T-cell (primary cell): Measurements from ENCODE around the gene PXMP4. TPM values are rescaled to one million over a fixed set of nuclear protein-coding genes. Genes with fewer than 3 reads are reported as not detected.
A peak's percentile ranks its signal among the peaks of the same experiment; 100 is the strongest.

ENCODE experiments used
- ATAC-seq, 4 experiments: fragments of 200-7000 bp in 3 of 4; fragments of 150-1000 bp in 1 of 4; cut with Tn5 transposase; replicated peaks in 1 of 4; 1 replicate in 3 of 4; 2 replicates in 1 of 4; pipeline ENCODE4 v1.10.0; 2021; ENCODE audit warnings: moderate library complexity in 3 of 4, mild to moderate bottlenecking in 2 of 4, moderate number of reproducible peaks in 1 of 4
- CTCF ChIA-PET, 2 donors: fragments of 300-600 bp; sonication (Branson Sonifier 250); formaldehyde crosslinking; loops; one replicate each; lab custom pipeline; 2022; ENCODE audit warnings: antibody characterized with exemption in 2 of 2; lab: Charles Lee
- POLR2A ChIA-PET, 2 donors: fragments of 300-600 bp; sonication (Branson Sonifier 250); formaldehyde crosslinking; loops; one replicate each; lab custom pipeline; 2022; ENCODE audit warnings: antibody characterized with exemption in 2 of 2; lab: Charles Lee
- DNase-seq, 35 experiments: peaks; one replicate each; pipeline versions ENCODE4 v3.0.0 to v3.0.0-alpha.2; 2013 to 2023
- H3K27ac ChIP-seq: one replicate; pipeline ENCODE4 v1.5.1; 2013; ENCODE audit warnings: low read length
- H3K27me3 ChIP-seq, 2 experiments: replicated peaks in 1 of 2; 1 replicate in 1 of 2; 2 replicates in 1 of 2; pipeline versions ENCODE4 v1.6.1 to v1.7.0; 2013; ENCODE audit warnings: low read length in 1 of 2, mixed read lengths in 1 of 2; ENCODE audit not compliant: control insufficient read depth in 2 of 2, insufficient read depth in 2 of 2; ENCODE audit errors: extremely low read depth in 1 of 2
- H3K36me3 ChIP-seq, 2 donors: 1 replicate in 1 of 2; 2 replicates in 1 of 2; pipeline versions ENCODE4 v1.6.1 to v1.7.0; 2013; ENCODE audit warnings: low read length in 1 of 2; ENCODE audit not compliant: control insufficient read depth in 2 of 2, insufficient read depth in 1 of 2; ENCODE audit errors: extremely low read depth in 1 of 2
- H3K4me1 ChIP-seq, 2 experiments: 1 replicate in 1 of 2; 2 replicates in 1 of 2; pipeline versions ENCODE4 v1.6.1 to v1.7.0; 2013; ENCODE audit warnings: low read length in 2 of 2, mixed read lengths in 1 of 2; ENCODE audit not compliant: insufficient read depth in 2 of 2, control insufficient read depth in 1 of 2; ENCODE audit errors: extremely low read depth in 1 of 2
- H3K4me3 ChIP-seq, 2 donors: 1 replicate in 1 of 2; 2 replicates in 1 of 2; pipeline versions ENCODE4 v1.5.1 to v1.7.0; 2013; ENCODE audit warnings: mild to moderate bottlenecking in 2 of 2, low read length in 1 of 2, moderate library complexity in 1 of 2; ENCODE audit not compliant: control insufficient read depth in 1 of 2; ENCODE audit errors: extremely low read depth in 1 of 2
- H3K9me3 ChIP-seq: 2 replicates; pipeline ENCODE4 v1.7.0; 2013
- H3K27ac Mint-ChIP-seq, 2 donors: one replicate each; pipeline ENCODE4 v1.8.0; 2020 to 2021; ENCODE audit warnings: mild to moderate bottlenecking in 2 of 2, mixed read lengths in 2 of 2
- H3K27me3 Mint-ChIP-seq, 2 donors: one replicate each; pipeline ENCODE4 v1.8.0; 2021 to 2022; ENCODE audit warnings: mixed read lengths in 2 of 2
- H3K36me3 Mint-ChIP-seq: one replicate; pipeline ENCODE4 v1.8.0; 2021; ENCODE audit warnings: mixed read lengths
- H3K4me1 Mint-ChIP-seq, 3 donors: one replicate each; pipeline ENCODE4 v1.8.0; 2020 to 2022; ENCODE audit warnings: mixed read lengths in 3 of 3, mild to moderate bottlenecking in 1 of 3
- H3K4me3 Mint-ChIP-seq, 3 donors: one replicate each; pipeline ENCODE4 v1.8.0; 2020 to 2022; ENCODE audit warnings: mild to moderate bottlenecking in 3 of 3, mixed read lengths in 3 of 3, moderate library complexity in 3 of 3
- H3K9me3 Mint-ChIP-seq, 3 donors: one replicate each; pipeline ENCODE4 v1.8.0; 2020 to 2022; ENCODE audit warnings: mixed read lengths in 3 of 3
- WGBS: methylation state at CpG from one replicate; pipeline ENCODE4 v1.1.5; 2013; ENCODE audit warnings: missing lambda C conversion rate; ENCODE audit not compliant: insufficient coverage; 5-methylcytosine and 5-hydroxymethylcytosine counted together
- total RNA-seq, 35 experiments: library from RNA in 6 of 35; stranded (reverse) in 6 of 35; fragments of 120-200 nt in 1 of 35; gene quantifications; one replicate each; pipeline versions ENCODE4 v1.2.1 to v1.2.4 and lab custom pipeline; 2013 to 2026

The PXMP4 gene
- total RNA-seq, 5 donors from 2014 or later (not counting 1 experiment from before 2014, with no cell fraction given) = 6.1 to 15.4 (median 13.9) TPM

GRCh38 chr20:33673410-33674293 lies 46.5 kb downstream of the PXMP4 start:
- ATAC-seq = peak in 2 of 4 experiments; percentile 29 to 35
- no peaks in the 10 kb centered on the region for H3K27me3 Mint-ChIP-seq
- H3K36me3 Mint-ChIP-seq = no peaks in the 10 kb centered on the region
- ChIA-PET CTCF (interaction anchor here in 1 of 2 donors (0.5 kb wide), 1 partner anchor 173 kb away, joined by 4 read pairs; no protein-coding TSS in a partner anchor), POLR2A (no interaction called here)
- Histone ChIP-seq H3K27ac (no peak overlapping the region), H3K9me3 (no peaks in the 10 kb centered on the region), H3K4me1 (peaks cover 10 to 42% of the 10 kb centered on the region in 2 experiments), H3K36me3 (no peaks in the 10 kb centered on the region), H3K4me3 (peak overlapping the region; percentile 20 to 58), H3K27me3 (peaks cover 0 to 3% of the 10 kb centered on the region in 2 experiments)
- H3K4me1 Mint-ChIP-seq = peaks cover 28 to 40% (median 32%) of the 10 kb centered on the region in 3 donors
- H3K9me3 Mint-ChIP-seq = no peaks in the 10 kb centered on the region
- peak overlapping the region in 1 of 2 donors; percentile 80 for H3K27ac Mint-ChIP-seq
- 19% methylated on average over 24 of the region's 29 CpGs for WGBS
- DNase-seq = no peak
- peak overlapping the region; percentile 80 to 88 (median 84) for H3K4me3 Mint-ChIP-seq

DNA sequence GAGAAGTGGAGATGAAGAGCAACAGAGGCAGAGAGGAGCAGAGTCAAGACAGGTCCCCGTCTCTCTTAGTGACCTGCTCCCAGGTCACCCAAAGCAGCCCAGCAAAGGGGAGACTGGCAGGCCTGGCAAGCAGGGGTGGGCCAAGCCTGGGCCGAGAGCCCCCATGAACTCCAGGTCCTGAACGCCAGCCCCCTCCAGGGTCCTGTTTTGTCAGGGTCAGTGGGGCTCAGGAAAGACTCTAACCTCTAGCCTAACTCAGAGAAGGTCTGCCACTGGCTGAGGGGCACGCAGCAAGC lies 47.0 kb downstream of the PXMP4 start:
- POLR2A ChIA-PET = no interaction called here

DNA sequence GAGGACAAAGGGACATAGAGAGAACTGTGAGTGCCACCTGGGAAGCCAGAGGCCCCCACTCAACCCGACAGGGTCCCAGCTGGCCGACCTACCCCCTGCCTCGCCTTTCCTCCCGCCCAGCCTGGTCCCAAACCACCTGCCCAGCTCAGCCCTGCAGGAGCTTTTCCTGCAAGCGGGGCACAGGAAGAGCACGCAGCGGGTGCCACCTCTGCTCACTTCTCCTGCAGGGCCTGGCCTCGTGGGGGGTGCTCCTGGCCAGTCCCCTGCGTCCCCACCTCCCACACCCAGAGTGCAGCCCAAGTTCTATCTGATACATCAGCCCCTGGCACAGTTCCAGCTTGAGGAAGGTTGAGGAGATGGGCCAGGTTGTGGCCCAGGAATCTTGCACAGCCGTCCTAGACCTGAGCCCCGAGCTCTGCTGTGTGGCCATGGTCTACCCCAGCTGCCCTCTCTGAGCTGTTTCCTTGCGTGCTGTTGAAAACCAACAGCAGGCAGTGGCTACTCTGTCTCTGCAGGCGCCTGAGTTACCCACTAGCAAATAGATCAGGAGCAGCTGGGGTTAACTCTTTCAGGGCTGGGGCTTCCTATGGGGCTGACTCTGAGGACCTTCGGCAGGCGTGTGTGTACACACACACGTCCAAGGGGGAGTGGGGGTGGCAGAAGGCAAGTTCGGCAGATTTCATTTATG lies 47.5 kb downstream of the PXMP4 start:
- WGBS = 90% methylated on average over 14 of the region's 17 CpGs
- Histone ChIP-seq H3K27ac (no peak overlapping the region), H3K4me1 (peaks cover 3 to 45% of the 10 kb centered on the region in 2 experiments), H3K36me3 (no peaks in the 10 kb centered on the region), H3K9me3 (no peaks in the 10 kb centered on the region), H3K27me3 (peaks cover 0 to 3% of the 10 kb centered on the region in 2 experiments), H3K4me3 (no peak overlapping the region)
- CTCF ChIA-PET = no interaction called here
- DNase-seq (no peak), ATAC-seq (no peak)
- peak overlapping the region; percentile 56 to 64 for H3K27ac Mint-ChIP-seq
- H3K4me3 Mint-ChIP-seq = peak overlapping the region; percentile 80 to 88 (median 84)
- H3K36me3 Mint-ChIP-seq = no peaks in the 10 kb centered on the region
- no peaks in the 10 kb centered on the region for H3K27me3 Mint-ChIP-seq
- H3K9me3 Mint-ChIP-seq = no peaks in the 10 kb centered on the region
- POLR2A ChIA-PET = no interaction called here
- peaks cover 24 to 34% (median 29%) of the 10 kb centered on the region in 3 donors for H3K4me1 Mint-ChIP-seq

More for the DNA sequence above, 47.0 kb downstream of the PXMP4 start:
- no peak overlapping the region for H3K4me3 ChIP-seq
- no peak overlapping the region for H3K27ac ChIP-seq
- DNase-seq (no peak), ATAC-seq (no peak)
- no peaks in the 10 kb centered on the region for H3K9me3 Mint-ChIP-seq
- 80% methylated on average over 2 of the region's 4 CpGs for WGBS
- H3K4me3 Mint-ChIP-seq = peak overlapping the region; percentile 80 to 88 (median 84)
- H3K27ac Mint-ChIP-seq = peak overlapping the region; percentile 56 to 64
- peaks cover 4 to 42% of the 10 kb centered on the region in 2 experiments for H3K4me1 ChIP-seq
- no peaks in the 10 kb centered on the region for H3K9me3 ChIP-seq
- no peaks in the 10 kb centered on the region for H3K27me3 Mint-ChIP-seq
- H3K27me3 ChIP-seq = peaks cover 0 to 3% of the 10 kb centered on the region in 2 experiments
- H3K4me1 Mint-ChIP-seq = peaks cover 27 to 38% (median 31%) of the 10 kb centered on the region in 3 donors
- no peaks in the 10 kb centered on the region for H3K36me3 Mint-ChIP-seq
- CTCF ChIA-PET = no interaction called here
- H3K36me3 ChIP-seq = no peaks in the 10 kb centered on the region

GRCh38 chr20:33671573-33672288 lies 48.4 kb downstream of the PXMP4 start:
- Mint-ChIP-seq H3K9me3 (no peaks in the 10 kb centered on the region), H3K36me3 (no peaks in the 10 kb centered on the region), H3K4me3 (peak overlapping the region; percentile 25 to 84 (median 80)), H3K4me1 (peaks cover 23 to 32% (median 27%) of the 10 kb centered on the region in 3 donors), H3K27ac (no peak overlapping the region), H3K27me3 (no peaks in the 10 kb centered on the region)
- peaks cover 3 to 43% of the 10 kb centered on the region in 2 experiments for H3K4me1 ChIP-seq
- peaks cover 0 to 3% of the 10 kb centered on the region in 2 experiments for H3K27me3 ChIP-seq
- H3K9me3 ChIP-seq = no peaks in the 10 kb centered on the region
- 92% methylated on average over 6 of the region's 8 CpGs for WGBS
- ChIA-PET POLR2A (no interaction called here), CTCF (no interaction called here)
- no peaks in the 10 kb centered on the region for H3K36me3 ChIP-seq
- no peak for DNase-seq
- H3K4me3 ChIP-seq = no peak overlapping the region
- no peak overlapping the region for H3K27ac ChIP-seq
- no peak for ATAC-seq

DNA sequence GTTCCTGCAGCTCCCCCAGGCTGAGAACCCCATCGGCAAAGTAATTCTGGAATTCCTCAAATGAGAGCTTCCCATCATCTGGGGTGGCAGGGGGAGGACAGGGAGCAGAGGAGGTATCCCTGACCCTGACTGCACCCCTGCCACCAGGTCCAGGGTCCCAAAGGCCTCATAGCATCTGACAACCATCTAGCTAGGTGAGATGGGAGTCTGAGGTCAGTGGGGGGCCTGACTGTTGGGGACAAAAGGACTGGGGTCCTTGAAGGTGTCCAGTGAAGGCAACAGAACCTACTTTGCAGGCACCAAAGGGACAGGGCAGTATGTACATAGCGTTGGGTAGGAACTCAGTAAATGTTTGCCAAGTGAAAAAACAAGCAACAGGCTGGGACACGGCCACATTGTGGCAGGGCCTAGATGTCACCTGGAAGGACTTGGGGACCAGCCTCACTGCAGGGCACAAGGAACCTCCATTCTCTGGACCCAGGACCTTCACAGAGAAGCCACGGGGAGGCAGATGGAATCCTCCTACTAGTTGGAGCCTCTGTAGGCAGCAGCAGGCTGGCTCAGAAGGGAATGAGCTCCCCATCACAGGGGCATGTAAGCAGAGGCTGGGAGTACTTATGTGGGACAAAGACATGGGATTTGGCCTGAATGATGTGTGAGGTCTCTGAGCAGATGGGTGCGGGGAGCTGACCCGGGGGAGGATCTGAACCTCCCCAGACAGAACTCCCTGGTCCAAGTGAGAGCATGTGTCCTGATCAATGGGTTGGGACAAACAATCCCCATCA lies 49.2 kb downstream of the PXMP4 start:
- H3K4me3 ChIP-seq = no peak overlapping the region
- no peaks in the 10 kb centered on the region for H3K36me3 ChIP-seq
- CTCF ChIA-PET = no interaction called here
- DNase-seq = no peak
- Mint-ChIP-seq H3K4me1 (peaks cover 29 to 37% (median 34%) of the 10 kb centered on the region in 3 donors), H3K4me3 (peak overlapping the region in 1 of 3 donors; percentile 33), H3K27ac (peak overlapping the region in 1 of 2 donors; percentile 64), H3K36me3 (no peaks in the 10 kb centered on the region), H3K9me3 (no peaks in the 10 kb centered on the region), H3K27me3 (no peaks in the 10 kb centered on the region)
- H3K4me1 ChIP-seq = peaks cover 3 to 52% of the 10 kb centered on the region in 2 experiments
- H3K27me3 ChIP-seq = peaks cover 0 to 3% of the 10 kb centered on the region in 2 experiments
- WGBS = 96% methylated on average over 5 of the region's 6 CpGs
- ATAC-seq = no peak
- no peaks in the 10 kb centered on the region for H3K9me3 ChIP-seq
- POLR2A ChIA-PET = no interaction called here
- H3K27ac ChIP-seq = no peak overlapping the region
